Immature natural killer cell (primary cell): ENCODE data around the gene FBXO38. TPM values are rescaled to one million over a fixed set of nuclear protein-coding genes. Genes with fewer than 3 reads are reported as not detected.

ENCODE experiments used
- DNase-seq, 3 donors: peaks; one replicate each; pipeline ENCODE4 v3.0.0; 2022; ENCODE audit warnings: mixed read lengths in 1 of 3
- H3K27ac Mint-ChIP-seq, 6 donors: one replicate each; pipeline ENCODE4 v1.8.0; 2020; ENCODE audit warnings: mixed read lengths in 6 of 6, mild to moderate bottlenecking in 5 of 6, inconsistent platforms in 4 of 6, moderate library complexity in 3 of 6
- H3K27me3 Mint-ChIP-seq, 3 donors: one replicate each; pipeline ENCODE4 v1.8.0; 2020 to 2021; ENCODE audit warnings: low read depth in 3 of 3, mild to moderate bottlenecking in 3 of 3, mixed read lengths in 3 of 3, moderate library complexity in 3 of 3, inconsistent platforms in 1 of 3
- H3K36me3 Mint-ChIP-seq, 3 donors: one replicate each; pipeline ENCODE4 v1.8.0; 2020; ENCODE audit warnings: mixed read lengths in 3 of 3, inconsistent platforms in 2 of 3, mild to moderate bottlenecking in 2 of 3
- H3K4me1 Mint-ChIP-seq, 2 donors: one replicate each; pipeline ENCODE4 v1.8.0; 2020; ENCODE audit warnings: inconsistent platforms in 2 of 2, mild to moderate bottlenecking in 2 of 2, mixed read lengths in 2 of 2, moderate library complexity in 1 of 2
- H3K4me3 Mint-ChIP-seq, 5 donors: one replicate each; pipeline ENCODE4 v1.8.0; 2020; ENCODE audit warnings: mild to moderate bottlenecking in 5 of 5, mixed read lengths in 5 of 5, inconsistent platforms in 3 of 5, moderate library complexity in 3 of 5
- H3K9me3 Mint-ChIP-seq, 6 donors: one replicate each; pipeline ENCODE4 v1.8.0; 2020; ENCODE audit warnings: mild to moderate bottlenecking in 6 of 6, mixed read lengths in 6 of 6, inconsistent platforms in 4 of 6, moderate library complexity in 3 of 6
- polyA plus RNA-seq, 3 donors: library from polyadenylated mRNA; unstranded; fragments of 300-500 nt; fragmentation: Illumina TruSeq; gene quantifications; one replicate each; pipeline ENCODE4 v1.2.3, GENCODE V29; 2021

Gene FBXO38
- polyA plus RNA-seq, 3 donors from 2014 or later = 6.4 to 33.4 (median 10.0) TPM

- no peak for DNase-seq
These were observed 98.4 kb downstream of the FBXO38 start for GRCh38 chr5:148482196-148482595.

GRCh38 chr5:148482697-148483462, 99.1 kb downstream of the FBXO38 start:
- Mint-ChIP-seq H3K27me3 (peaks cover 0 to 10% (median 2%) of the 10 kb centered on the region in 3 donors), H3K4me1 (peaks cover 0 to 6% of the 10 kb centered on the region in 2 donors), H3K27ac (no peak overlapping the region), H3K36me3 (no peaks in the 10 kb centered on the region), H3K9me3 (no peaks in the 10 kb centered on the region), H3K4me3 (no peak overlapping the region)
- DNase-seq = peak; percentile 21 to 38 (median 30)

More at GRCh38 chr5:148482196-148482595, 98.4 kb downstream of the FBXO38 start:
- Mint-ChIP-seq H3K9me3 (no peaks in the 10 kb centered on the region), H3K27ac (no peak overlapping the region), H3K36me3 (no peaks in the 10 kb centered on the region), H3K4me3 (no peak overlapping the region), H3K27me3 (peaks cover 0 to 7% (median 2%) of the 10 kb centered on the region in 3 donors), H3K4me1 (peaks cover 0 to 6% of the 10 kb centered on the region in 2 donors)

GRCh38 chr5:148483750-148484149, 100.0 kb downstream of the FBXO38 start:
- H3K27me3 Mint-ChIP-seq = peaks cover 0 to 8% (median 2%) of the 10 kb centered on the region in 3 donors

GRCh38 chr5:148484651-148485050, 100.9 kb downstream of the FBXO38 start:
- Mint-ChIP-seq H3K4me1 (peaks cover 0 to 6% of the 10 kb centered on the region in 2 donors), H3K27ac (no peak overlapping the region)

More at GRCh38 chr5:148483750-148484149, 100.0 kb downstream of the FBXO38 start:
- no peak overlapping the region for H3K27ac Mint-ChIP-seq
- DNase-seq = no peak
- H3K9me3 Mint-ChIP-seq = no peaks in the 10 kb centered on the region
- H3K36me3 Mint-ChIP-seq = no peaks in the 10 kb centered on the region
- H3K4me1 Mint-ChIP-seq = peaks cover 0 to 6% of the 10 kb centered on the region in 2 donors
- H3K4me3 Mint-ChIP-seq = no peak overlapping the region

GRCh38 chr5:148486456-148486855, 102.7 kb downstream of the FBXO38 start:
- DNase-seq = no peak
- peaks cover 0 to 6% of the 10 kb centered on the region in 2 donors for H3K4me1 Mint-ChIP-seq
- H3K36me3 Mint-ChIP-seq = no peaks in the 10 kb centered on the region
- no peaks in the 10 kb centered on the region for H3K9me3 Mint-ChIP-seq
- H3K27me3 Mint-ChIP-seq = peaks cover 0 to 8% (median 3%) of the 10 kb centered on the region in 3 donors
- no peak overlapping the region for H3K27ac Mint-ChIP-seq
- H3K4me3 Mint-ChIP-seq = no peak overlapping the region

More at GRCh38 chr5:148484651-148485050, 100.9 kb downstream of the FBXO38 start:
- H3K36me3 Mint-ChIP-seq = no peaks in the 10 kb centered on the region
- no peaks in the 10 kb centered on the region for H3K9me3 Mint-ChIP-seq
- DNase-seq = no peak
- no peak overlapping the region for H3K4me3 Mint-ChIP-seq
- peaks cover 0 to 8% (median 3%) of the 10 kb centered on the region in 3 donors for H3K27me3 Mint-ChIP-seq

GRCh38 chr5:148488757-148489156, 105.0 kb downstream of the FBXO38 start:
- Mint-ChIP-seq H3K27ac (no peak overlapping the region), H3K27me3 (peaks cover 0 to 8% (median 3%) of the 10 kb centered on the region in 3 donors), H3K9me3 (no peaks in the 10 kb centered on the region), H3K4me1 (no peaks in the 10 kb centered on the region), H3K36me3 (no peaks in the 10 kb centered on the region), H3K4me3 (no peak overlapping the region)
- DNase-seq = no peak

GRCh38 chr5:148491015-148491792, 107.4 kb downstream of the FBXO38 start:
- H3K27me3 Mint-ChIP-seq = peaks cover 0 to 5% (median 3%) of the 10 kb centered on the region in 3 donors
- H3K4me3 Mint-ChIP-seq = no peak overlapping the region
- no peaks in the 10 kb centered on the region for H3K4me1 Mint-ChIP-seq
- no peak for DNase-seq
- H3K36me3 Mint-ChIP-seq = no peaks in the 10 kb centered on the region
- no peaks in the 10 kb centered on the region for H3K9me3 Mint-ChIP-seq
- H3K27ac Mint-ChIP-seq = no peak overlapping the region

- Mint-ChIP-seq H3K36me3 (no peaks in the 10 kb centered on the region), H3K27me3 (peaks cover 0 to 5% (median 2%) of the 10 kb centered on the region in 3 donors), H3K27ac (no peak overlapping the region), H3K4me3 (no peak overlapping the region), H3K9me3 (no peaks in the 10 kb centered on the region), H3K4me1 (no peaks in the 10 kb centered on the region)
- no peak for DNase-seq
These were observed 108.0 kb downstream of the FBXO38 start for GRCh38 chr5:148491793-148492184.

GRCh38 chr5:148492351-148492750, 108.6 kb downstream of the FBXO38 start:
- Mint-ChIP-seq H3K4me3 (no peak overlapping the region), H3K36me3 (no peaks in the 10 kb centered on the region), H3K27ac (no peak overlapping the region), H3K4me1 (no peaks in the 10 kb centered on the region), H3K9me3 (no peaks in the 10 kb centered on the region), H3K27me3 (peaks cover 0 to 5% (median 2%) of the 10 kb centered on the region in 3 donors)
- DNase-seq = no peak

Other genes with a start within 250 kb of the FBXO38 start
- gene SPINK14, start 215.4 kb upstream of the FBXO38 start, polyA plus RNA-seq = not detected
- gene SPINK6, start 180.9 kb upstream of the FBXO38 start, polyA plus RNA-seq = not detected
- gene MARCOL, start 145.4 kb upstream of the FBXO38 start, polyA plus RNA-seq = not detected
- gene SPINK13, start 115.2 kb upstream of the FBXO38 start, polyA plus RNA-seq = not detected
- gene SPINK7, start 71.5 kb upstream of the FBXO38 start, polyA plus RNA-seq = not detected
- gene SPINK9, start 48.4 kb upstream of the FBXO38 start, polyA plus RNA-seq = not detected